Large intestine (tissue), 3 donors: ENCODE data around the gene MYDGF. TPM values are rescaled to one million over a fixed set of nuclear protein-coding genes. Genes with fewer than 3 reads are reported as not detected.

Experiments
- DNase-seq, 2 donors: peaks; one replicate each; pipeline versions ENCODE4 v3.0.0 to v3.0.0-alpha.2; 2013
- H3K27ac ChIP-seq: one replicate; pipeline ENCODE4 v1.5.1; 2013; ENCODE audit warnings: low read length
- H3K27me3 ChIP-seq: 2 replicates; pipeline ENCODE4 v1.6.1; 2013; ENCODE audit warnings: low read length; ENCODE audit not compliant: control insufficient read depth, insufficient read depth
- H3K36me3 ChIP-seq: 2 replicates; pipeline ENCODE4 v1.6.1; 2013; ENCODE audit warnings: low read length; ENCODE audit not compliant: control insufficient read depth, insufficient read depth
- H3K4me1 ChIP-seq: one replicate; pipeline ENCODE4 v1.6.1; 2013; ENCODE audit warnings: low read length; ENCODE audit not compliant: control insufficient read depth, insufficient read depth
- H3K4me3 ChIP-seq: one replicate; pipeline ENCODE4 v1.5.1; 2013; ENCODE audit warnings: low read length
- H3K9me3 ChIP-seq: one replicate; pipeline ENCODE4 v1.6.1; 2013; ENCODE audit warnings: mild to moderate bottlenecking, low read depth, low read length, moderate library complexity; ENCODE audit not compliant: control insufficient read depth
- WGBS: methylation state at CpG from one replicate; pipeline ENCODE4 v1.1.5; 2013; ENCODE audit warnings: low lambda C conversion rate; ENCODE audit not compliant: insufficient coverage; 5-methylcytosine and 5-hydroxymethylcytosine counted together
- polyA plus RNA-seq: library from polyadenylated mRNA; unstranded; fragments of 120-200 nt; gene quantifications from one replicate; pipeline ENCODE4 v1.2.1, GENCODE V29; 2013

The MYDGF gene
- polyA plus RNA-seq, 1 donor, result 103 TPM

- Histone ChIP-seq H3K27me3 (no peaks in the 10 kb centered on the region), H3K4me3 (no peak overlapping the region), H3K9me3 (no peaks in the 10 kb centered on the region), H3K36me3 (peaks cover 73% of the 10 kb centered on the region), H3K4me1 (peaks cover 13% of the 10 kb centered on the region), H3K27ac (no peak overlapping the region)
- no peak for DNase-seq
- WGBS, result no CpG with 5 or more reads among the region's 14 CpGs
Observed at GRCh38 chr19:4712771-4713170, 42.6 kb upstream of the MYDGF start.

- no CpG with 5 or more reads among the region's 8 CpGs for WGBS
- H3K36me3 ChIP-seq, result peaks cover 71% of the 10 kb centered on the region
- peaks cover 1% of the 10 kb centered on the region for H3K4me1 ChIP-seq
- no peaks in the 10 kb centered on the region for H3K9me3 ChIP-seq
- no peak for DNase-seq
- H3K27ac ChIP-seq, result no peak overlapping the region
- no peak overlapping the region for H3K4me3 ChIP-seq
- no peaks in the 10 kb centered on the region for H3K27me3 ChIP-seq
Observed at GRCh38 chr19:4711211-4711610, 41.1 kb upstream of the MYDGF start.

- Histone ChIP-seq H3K4me1 (peaks cover 11% of the 10 kb centered on the region), H3K4me3 (no peak overlapping the region), H3K36me3 (peaks cover 62% of the 10 kb centered on the region), H3K27me3 (no peaks in the 10 kb centered on the region), H3K9me3 (no peaks in the 10 kb centered on the region), H3K27ac (no peak overlapping the region)
- no CpG with 5 or more reads among the region's 16 CpGs for WGBS
- DNase-seq, result no peak
Observed at GRCh38 chr19:4710281-4710600, 40.1 kb upstream of the MYDGF start.

GRCh38 chr19:4709440-4710280 lies 39.5 kb upstream of the MYDGF start:
- H3K36me3 ChIP-seq, result peaks cover 59% of the 10 kb centered on the region
- DNase-seq, result no peak
- H3K4me3 ChIP-seq, result no peak overlapping the region
- H3K27ac ChIP-seq, result no peak overlapping the region
- no peaks in the 10 kb centered on the region for H3K27me3 ChIP-seq
- peaks cover 17% of the 10 kb centered on the region for H3K4me1 ChIP-seq
- H3K9me3 ChIP-seq, result no peaks in the 10 kb centered on the region
- no CpG with 5 or more reads among the region's 20 CpGs for WGBS

GRCh38 chr19:4707956-4708650 lies 38.0 kb upstream of the MYDGF start:
- peaks cover 22% of the 10 kb centered on the region for H3K4me1 ChIP-seq
- peaks cover 56% of the 10 kb centered on the region for H3K36me3 ChIP-seq
- no peak for DNase-seq
- H3K9me3 ChIP-seq, result no peaks in the 10 kb centered on the region
- WGBS, result no CpG with 5 or more reads among the region's 10 CpGs
- no peaks in the 10 kb centered on the region for H3K27me3 ChIP-seq
- no peak overlapping the region for H3K4me3 ChIP-seq
- H3K27ac ChIP-seq, result no peak overlapping the region

GRCh38 chr19:4707322-4707721 lies 37.2 kb upstream of the MYDGF start:
- Histone ChIP-seq H3K9me3 (no peaks in the 10 kb centered on the region), H3K36me3 (peaks cover 55% of the 10 kb centered on the region), H3K27me3 (no peaks in the 10 kb centered on the region), H3K4me3 (no peak overlapping the region), H3K27ac (no peak overlapping the region), H3K4me1 (peaks cover 22% of the 10 kb centered on the region)
- DNase-seq, result no peak
- WGBS, result 93% methylated on average over 2 of the region's 12 CpGs

- H3K9me3 ChIP-seq, result no peaks in the 10 kb centered on the region
- peak overlapping the region; percentile 11 for H3K27ac ChIP-seq
- H3K4me3 ChIP-seq, result no peak overlapping the region
- WGBS, result no CpG with 5 or more reads among the region's 19 CpGs
- DNase-seq, result peak in 1 of 2 donors; percentile 44
- peaks cover 58% of the 10 kb centered on the region for H3K36me3 ChIP-seq
- peaks cover 22% of the 10 kb centered on the region for H3K4me1 ChIP-seq
- H3K27me3 ChIP-seq, result no peaks in the 10 kb centered on the region
Observed at GRCh38 chr19:4705413-4706131, 35.4 kb upstream of the MYDGF start.

- Histone ChIP-seq H3K9me3 (no peaks in the 10 kb centered on the region), H3K27ac (no peak overlapping the region)
- no CpG with 5 or more reads among the region's 9 CpGs for WGBS
Observed at GRCh38 chr19:4704317-4704673, 34.2 kb upstream of the MYDGF start.

GRCh38 chr19:4703671-4704316 lies 33.7 kb upstream of the MYDGF start:
- Histone ChIP-seq H3K27me3 (no peaks in the 10 kb centered on the region), H3K9me3 (no peaks in the 10 kb centered on the region), H3K4me3 (no peak overlapping the region), H3K27ac (no peak overlapping the region), H3K4me1 (peaks cover 22% of the 10 kb centered on the region), H3K36me3 (peaks cover 58% of the 10 kb centered on the region)
- DNase-seq, result no peak
- WGBS, result no CpG with 5 or more reads among the region's 28 CpGs

More at GRCh38 chr19:4704317-4704673, 34.2 kb upstream of the MYDGF start:
- DNase-seq, result no peak
- H3K27me3 ChIP-seq, result no peaks in the 10 kb centered on the region
- no peak overlapping the region for H3K4me3 ChIP-seq
- peaks cover 59% of the 10 kb centered on the region for H3K36me3 ChIP-seq
- H3K4me1 ChIP-seq, result peaks cover 22% of the 10 kb centered on the region

- no peak for DNase-seq
- Histone ChIP-seq H3K27me3 (no peaks in the 10 kb centered on the region), H3K4me1 (peaks cover 22% of the 10 kb centered on the region), H3K9me3 (no peaks in the 10 kb centered on the region), H3K27ac (no peak overlapping the region), H3K4me3 (no peak overlapping the region), H3K36me3 (peaks cover 67% of the 10 kb centered on the region)
- 100% methylated on average over 3 of the region's 11 CpGs for WGBS
Observed at GRCh38 chr19:4702764-4703163, 32.6 kb upstream of the MYDGF start.
